ENCODE data around the gene PERCC1.
"Not testable (repeated sequence)": the region's sequence is repeated elsewhere in the genome, so short reads cannot be mapped to it uniquely, and the experiment has no call there.

Gene PERCC1

DNA sequence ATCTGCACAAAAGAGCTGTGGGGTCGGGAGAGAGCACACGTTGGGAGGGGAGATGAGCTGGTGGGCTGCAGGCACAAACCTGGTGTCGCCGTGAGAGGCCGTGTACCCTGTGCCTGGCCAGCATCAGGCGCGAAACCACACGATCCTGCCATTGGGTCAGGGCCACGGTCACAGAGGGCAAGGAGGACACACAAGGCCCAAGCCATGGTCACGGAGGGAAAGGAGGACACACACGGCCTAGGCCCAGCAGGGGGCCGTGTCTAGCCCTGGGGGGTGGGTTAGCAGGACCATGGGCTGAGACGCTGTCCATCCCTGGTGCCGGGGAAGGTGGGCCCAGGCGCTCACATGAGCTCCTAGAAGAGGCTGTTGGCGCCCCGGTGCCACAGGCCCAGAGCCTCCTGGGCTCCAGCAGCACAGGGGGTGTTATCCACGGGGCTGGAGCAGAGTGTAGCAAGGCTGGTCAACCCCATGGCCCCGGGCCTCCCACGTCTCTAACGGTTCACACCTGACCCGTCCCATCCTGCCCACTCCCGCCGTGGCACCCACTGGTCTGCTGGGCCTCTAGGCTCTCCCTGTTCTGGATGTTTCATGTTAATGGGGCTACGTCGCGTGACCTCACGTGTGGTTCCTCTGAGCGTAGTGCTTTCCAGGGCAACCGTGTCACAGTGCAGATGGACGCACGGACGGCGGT is 21.0 kb downstream of the PERCC1 start:
- FAIRE-seq = no peak

DNA sequence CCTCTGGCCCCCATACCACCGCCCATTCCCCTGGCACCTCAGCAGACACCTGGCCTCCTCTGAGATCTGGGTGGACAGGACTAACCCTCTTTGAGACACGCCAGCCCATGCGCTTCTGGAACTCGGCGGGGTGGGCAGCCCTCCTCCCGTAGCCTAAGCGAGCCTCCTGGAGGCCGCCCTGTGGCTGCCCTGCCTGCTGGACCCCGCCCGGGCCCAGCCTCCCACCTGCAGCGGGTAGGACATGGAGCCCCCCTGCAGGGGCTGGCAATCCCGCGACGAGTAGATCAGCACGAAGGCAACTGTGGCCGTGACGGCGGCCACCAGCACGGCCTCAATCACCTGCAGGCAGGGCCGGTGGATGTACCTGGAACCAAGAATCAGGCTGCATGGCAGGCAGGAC is 21.7 kb downstream of the PERCC1 start:
- FAIRE-seq = no peak

DNA sequence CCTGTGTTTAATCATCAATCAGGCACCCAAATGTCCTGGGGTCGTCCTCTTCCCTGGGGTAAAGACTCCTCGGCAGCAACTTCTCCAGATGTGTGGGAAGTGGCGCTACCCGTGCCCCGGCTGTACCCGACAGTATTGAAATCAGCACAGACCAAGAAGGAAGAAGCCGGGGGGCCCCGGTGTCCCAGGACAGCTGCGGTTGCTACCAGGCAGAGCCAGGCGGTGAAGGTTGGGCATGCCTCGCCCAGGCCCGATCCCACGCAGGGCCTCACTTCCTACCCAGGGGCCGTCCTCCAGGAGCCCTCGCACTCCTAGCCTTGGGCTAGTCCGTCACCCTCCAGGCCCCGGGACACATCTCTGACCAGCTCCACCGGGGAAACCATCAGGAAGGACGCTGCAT is 22.4 kb downstream of the PERCC1 start:
- no peak for FAIRE-seq

DNA sequence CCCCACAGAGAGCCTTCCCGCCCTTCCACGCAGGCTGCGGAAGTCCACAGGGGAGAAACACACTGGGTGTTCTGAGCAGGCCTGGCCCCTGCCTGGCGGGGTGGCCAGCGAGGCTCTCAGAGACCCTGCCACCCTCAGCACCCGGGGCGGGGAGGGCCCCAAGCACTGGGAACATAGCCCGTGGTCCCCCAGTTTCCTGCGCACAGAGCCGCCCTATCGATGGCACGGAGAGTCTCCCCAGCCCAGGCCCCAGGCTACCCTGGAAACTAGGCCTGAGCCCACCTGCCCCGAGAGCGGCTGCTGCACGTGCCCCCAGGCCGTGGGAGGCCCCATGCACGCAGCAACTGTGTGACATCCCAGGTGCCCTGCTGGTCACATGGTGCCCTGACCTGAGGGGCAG is 23.7 kb downstream of the PERCC1 start:
- no peak for FAIRE-seq

DNA sequence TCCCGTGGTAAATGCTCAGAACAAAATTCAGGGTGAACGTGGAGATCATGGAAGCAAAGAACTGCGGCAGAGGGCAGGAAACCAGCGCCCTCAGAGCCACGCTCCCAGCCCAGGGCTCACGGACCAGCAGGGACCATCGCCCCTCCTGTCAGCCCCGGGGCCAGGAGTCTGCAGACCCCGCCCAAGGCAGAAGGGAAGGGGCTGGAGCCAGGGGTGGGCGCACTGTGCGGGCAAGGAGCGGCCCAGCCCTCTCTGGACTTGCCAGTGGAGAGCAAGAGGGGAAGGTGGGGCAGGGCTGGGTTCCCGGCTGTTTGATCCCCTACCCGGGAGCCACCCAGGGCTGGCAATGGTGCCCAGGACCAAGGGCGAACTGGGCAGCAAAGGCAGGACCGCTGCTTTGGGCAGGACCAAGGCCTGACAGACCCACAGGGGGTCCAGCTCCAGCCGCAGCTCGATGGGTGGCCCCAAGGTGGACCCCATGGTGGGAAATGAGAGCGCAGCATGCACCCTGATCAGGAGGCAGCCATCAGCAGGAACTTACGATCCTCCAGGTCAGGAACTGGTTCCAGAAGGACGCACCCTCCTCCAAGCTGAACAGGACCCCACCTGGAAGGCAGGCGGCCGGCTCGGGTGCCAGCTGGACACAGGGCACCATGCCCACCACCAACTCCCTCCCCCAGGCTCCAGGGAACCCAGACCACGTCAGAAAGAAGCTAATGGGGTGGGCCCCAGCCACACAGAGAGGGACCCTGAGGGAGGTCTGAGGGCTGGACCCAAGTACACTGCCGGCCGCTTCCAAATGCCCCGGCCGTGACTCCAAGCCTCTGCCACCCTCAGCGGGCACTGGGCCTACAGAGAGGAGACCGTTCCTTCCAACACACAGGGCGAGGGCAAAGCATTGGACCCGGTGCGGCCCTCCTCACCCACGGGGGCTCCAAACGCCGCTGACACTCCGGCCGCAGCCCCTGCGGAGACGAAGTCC is 24.6 kb downstream of the PERCC1 start:
- no peak for FAIRE-seq

DNA sequence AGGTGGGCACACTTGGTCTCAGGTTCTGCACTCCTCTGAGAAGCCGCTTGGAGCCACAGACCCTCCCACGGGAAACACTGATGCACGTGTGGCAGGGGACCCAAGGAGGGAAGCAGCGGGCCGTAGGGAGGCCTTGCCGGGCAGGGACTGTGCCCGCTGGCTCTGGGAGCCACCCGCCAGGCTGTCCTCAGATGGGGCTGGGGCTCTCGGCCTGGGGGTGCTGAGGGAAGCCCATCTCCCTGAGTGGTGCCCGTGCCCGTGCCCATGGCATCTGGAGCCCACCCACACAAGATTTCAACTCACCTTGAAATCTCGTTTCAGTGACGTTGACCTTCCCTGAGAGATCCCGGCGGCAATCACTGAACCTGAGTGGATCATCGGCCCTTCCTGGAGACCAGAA is 26.1 kb downstream of the PERCC1 start:
- FAIRE-seq = no peak

DNA sequence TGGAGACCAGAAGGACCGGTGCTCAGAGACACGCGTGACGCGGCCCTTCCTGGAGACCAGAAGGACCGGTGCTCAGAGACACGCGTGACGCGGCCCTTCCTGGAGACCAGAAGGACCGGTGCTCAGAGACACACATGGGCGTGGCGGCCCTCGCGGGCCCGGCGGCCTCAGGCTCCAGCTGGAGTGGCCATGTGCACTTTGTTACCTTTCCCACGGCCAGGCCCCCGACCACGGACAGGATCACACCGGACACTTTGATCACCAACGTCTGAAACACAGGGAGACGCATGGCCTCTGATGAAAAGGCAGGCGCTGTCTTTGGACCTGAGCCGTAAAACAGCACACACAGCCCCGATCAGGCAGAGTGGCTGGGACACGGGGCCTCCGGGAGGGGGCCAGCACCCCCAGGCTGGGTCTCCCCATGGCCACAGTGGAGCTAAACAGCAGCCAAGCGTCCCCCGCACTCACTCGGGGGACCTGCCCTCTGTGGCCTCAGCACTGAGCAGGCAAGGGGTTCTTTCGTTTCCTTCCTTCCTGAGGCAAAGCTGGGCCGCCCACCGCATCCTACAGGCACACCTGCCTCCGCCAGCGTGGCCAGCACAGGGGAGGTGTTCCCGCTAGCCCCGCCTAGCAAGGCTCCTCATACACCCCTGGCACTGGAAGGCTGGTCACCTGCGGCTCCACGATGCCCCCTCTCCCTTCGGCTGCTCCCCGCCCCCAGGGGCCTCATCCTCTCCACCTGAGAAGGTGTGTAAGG is 26.8 kb downstream of the PERCC1 start:
- no peak for FAIRE-seq

DNA sequence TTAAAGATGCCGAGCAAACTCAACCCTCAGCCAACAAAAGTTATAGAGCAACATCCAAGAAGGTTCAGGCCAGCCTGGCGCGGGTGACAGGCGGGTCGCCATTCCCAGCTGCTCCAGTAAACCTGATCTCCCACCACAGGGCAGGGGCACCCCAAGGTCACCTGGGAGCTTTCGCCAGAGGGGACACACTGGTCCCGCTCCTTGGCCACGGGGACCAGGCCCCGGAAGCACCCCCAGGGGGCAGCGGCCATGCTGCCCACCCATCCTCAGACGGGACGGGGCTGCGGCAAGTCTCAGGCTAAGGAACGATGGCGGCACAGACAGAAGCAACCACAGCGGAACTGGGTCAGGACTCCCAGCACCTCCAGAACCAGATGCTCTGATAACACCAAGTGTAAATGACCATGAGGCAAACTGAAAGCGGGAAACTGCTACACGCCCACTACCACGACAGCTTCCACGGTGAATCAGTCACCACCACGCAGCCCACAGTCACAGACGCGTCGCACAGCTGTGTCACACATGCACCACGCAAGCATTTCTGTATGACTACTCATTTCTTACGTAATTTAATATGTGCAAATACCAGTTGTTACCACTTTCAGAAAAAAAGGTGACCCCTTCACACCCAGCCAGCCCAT is 27.6 kb downstream of the PERCC1 start:
- no peak for FAIRE-seq

DNA sequence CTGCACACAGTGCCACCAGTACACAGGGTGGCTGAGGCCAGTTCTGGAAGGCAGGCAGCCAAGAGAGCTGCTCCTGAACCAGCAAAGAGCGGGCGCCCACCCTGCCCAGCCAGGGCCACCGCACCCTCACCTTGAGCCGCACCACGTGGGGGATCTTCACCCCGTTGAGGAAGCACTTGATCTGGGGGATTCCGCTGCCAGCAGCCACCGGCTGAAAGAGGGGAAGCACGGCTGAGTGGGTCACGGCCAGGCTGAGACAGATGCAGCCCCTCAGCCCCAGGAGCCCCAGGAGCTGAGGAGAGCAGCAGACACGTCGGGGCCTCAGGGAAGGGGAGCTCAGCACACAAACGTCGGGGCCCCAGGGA is 28.1 kb downstream of the PERCC1 start:
- FAIRE-seq = no peak

DNA sequence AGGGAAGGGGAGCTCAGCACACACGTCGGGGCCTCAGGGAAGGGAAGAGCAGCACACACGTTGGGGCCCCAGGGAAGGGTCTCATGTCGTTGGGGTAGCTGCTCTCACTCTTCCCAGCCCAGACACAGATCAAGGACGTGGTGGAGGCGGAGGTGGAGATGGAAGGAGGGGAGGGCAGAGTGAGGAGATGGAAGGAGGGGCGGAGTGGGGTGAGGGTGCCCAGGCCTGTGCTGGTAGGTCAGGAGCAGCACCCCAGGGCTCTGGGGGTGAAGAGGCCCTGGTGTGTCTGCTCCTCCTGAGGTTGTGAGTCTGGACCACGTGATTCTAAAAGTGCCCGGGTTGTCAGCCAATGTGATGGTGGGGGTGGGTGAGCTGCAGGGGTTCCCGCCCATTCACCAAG is 29.1 kb downstream of the PERCC1 start:
- no peak for FAIRE-seq

DNA sequence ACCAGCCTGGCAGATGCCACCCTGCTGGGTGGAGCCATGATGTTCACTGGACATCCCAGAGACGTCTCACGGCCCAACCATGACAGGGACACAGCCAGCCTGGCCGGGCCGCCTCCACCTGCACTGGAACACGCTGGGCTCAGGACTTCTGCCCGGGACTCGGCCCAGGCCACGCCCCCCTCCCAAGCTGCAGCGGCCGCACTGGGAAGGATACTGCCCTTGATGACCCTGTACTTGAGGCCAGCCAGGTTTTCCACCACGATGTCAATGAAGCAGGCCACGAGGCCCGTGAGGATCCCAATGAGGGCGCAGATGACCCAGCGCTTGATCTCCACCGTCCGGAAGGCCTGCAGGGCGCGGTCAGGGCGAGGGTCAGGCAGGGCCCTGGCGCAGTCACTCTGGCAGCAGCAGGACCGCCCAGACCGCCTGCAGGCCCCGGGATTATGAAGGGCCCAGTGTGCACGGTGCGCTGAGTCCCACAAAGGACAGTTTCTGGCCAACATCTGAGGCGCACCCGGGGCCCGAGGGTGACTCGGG is 29.8 kb downstream of the PERCC1 start:
- no peak for FAIRE-seq

DNA sequence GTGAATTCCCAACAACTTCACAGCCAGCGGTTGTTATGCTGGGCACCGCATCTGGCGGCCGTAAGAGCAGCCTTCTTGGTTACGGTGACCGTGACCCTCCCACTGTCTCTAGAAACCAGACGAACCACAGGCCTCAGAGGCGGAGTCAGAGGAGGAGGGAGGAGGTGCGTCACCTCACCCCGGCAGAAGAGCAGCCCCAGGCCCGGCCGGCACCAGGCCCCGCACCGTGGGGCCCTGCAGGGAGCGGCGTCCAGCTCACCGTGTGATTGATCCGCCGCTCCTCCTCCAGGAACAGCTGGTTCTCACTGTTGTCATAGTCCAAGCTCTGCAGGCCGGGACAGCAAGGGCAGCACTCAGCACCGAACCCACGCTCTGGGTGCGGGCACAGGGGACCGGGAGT is 30.3 kb downstream of the PERCC1 start:
- no peak for FAIRE-seq

DNA sequence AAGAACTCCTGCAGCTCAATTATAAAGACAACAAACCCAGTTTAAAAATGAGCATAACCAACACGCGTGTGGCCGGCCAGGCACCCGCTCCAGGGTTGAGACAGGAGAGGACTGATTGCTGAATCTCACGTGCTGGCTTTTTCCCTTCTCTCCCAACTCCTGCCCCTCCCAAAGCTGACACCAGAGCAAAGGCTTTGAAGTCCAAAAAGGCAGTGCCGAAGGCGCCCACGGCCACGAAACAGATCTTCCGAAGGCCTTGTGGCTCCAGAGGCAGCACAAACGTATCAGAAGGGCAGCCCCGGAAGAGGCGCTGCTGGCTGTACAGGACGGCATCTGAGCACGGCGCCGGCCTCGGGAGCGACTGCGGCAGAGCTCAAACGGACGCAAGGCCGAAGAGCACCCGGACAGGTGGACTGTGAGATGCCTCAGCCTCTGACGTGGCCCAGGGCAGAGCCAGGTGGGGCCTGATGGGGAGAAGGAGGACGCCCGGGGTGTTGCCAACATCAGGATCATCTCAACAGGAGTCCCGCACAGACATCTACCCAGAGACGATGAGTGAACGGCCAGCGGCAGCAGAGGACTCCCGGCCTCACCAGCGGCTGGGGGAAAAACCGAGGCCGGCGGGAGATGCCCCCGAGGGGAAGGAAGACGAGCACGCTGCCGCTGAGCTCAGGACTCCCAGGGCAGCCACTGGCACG is 33.5 kb downstream of the PERCC1 start:
- FAIRE-seq = no peak

DNA sequence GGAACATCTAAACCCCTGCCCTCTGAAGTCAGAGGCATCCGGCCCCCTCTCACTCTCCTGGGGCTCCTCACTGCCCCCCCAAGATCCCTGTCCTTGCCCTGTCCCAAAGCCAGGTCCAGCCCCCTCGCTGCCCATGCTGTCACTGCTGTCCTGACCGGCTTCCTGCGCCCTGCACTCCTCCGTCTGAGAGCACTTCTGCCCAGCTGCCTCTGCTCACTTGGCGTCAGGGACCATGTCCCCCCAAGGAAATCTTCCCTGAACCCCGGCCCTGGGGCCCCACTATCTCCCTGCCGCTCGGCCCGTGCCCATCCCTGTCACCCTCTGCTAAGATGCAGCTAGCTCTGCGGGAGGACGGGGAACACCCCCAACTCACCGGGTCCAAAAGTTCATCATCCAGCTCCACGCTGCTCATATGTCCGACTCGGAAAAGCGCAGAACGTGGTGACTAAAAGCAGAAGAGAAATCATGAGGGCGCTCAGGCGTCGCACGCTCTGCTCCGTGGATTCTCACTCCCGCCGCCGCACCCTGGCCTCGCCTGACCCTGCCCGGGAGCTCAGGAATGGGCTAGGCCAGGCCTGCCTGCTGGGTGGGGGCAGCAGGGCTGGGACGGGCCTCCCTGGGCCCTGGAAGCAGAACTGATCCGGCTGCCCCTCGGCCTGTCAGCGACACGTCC is 34.2 kb downstream of the PERCC1 start:
- FAIRE-seq = no peak

DNA sequence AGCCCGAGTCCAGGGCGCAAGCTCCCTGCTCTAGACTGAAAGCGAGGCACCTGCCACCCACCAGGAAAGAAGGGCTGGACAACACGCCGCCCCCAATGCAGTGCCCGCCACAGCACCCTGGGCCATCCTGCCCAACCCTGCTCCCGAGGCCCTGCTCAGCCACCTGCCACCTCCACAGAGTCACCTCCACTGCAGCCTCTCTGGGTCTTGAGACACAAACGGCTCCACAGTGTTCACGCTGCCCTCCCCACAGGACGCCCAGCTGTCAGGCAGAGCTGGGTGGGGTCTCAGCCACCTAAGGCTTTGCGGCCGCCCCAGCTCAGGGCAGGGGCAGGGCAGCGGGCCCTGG is 34.7 kb downstream of the PERCC1 start:
- no peak for FAIRE-seq

DNA sequence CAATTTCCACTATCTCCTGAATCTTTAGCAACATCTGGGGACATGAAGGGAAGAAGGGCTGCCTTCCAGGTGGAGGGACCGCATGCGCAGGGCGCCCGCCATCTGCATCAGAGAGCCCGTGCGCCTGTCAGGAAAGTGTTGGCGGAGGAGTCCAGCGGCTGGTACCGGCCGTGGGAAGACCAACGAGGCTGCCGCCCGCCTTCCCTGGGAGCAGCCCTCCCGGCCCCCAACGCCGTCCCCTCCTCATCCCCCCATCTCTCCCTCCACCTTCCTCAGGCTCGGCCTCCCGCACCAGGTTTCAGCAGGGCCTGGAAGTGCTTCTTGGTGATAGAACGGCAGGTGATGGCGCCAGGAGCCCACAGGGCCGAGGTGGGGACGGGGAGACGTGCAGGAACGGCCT is 35.2 kb downstream of the PERCC1 start:
- FAIRE-seq = no peak

DNA sequence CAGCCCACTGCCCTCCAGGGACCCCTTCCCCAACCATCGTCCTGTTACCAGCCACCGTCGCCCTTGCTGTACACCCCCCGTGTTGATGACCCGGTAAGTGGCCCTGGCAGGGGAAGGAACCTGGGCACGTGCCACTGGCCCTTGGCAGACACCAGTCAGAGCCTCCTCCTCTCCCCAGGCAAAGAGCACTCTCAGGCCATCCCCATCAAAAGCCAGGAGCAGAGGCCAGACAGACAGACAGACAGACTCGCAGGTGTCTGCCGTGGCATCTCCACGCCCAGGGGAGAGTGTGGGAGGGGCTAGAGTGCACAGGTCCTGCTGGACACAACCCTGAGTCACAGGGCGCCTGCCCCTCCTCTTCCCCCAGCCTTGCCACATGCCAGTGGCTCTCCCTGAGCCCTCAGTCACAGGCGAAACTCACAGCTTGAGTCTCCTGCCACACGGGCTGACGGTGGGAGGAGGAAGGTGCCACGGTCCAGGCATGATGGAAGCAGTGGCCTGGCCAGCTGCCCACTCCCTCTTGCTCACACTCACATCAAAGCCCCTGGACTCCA is 36.2 kb downstream of the PERCC1 start:
- FAIRE-seq = no peak

DNA sequence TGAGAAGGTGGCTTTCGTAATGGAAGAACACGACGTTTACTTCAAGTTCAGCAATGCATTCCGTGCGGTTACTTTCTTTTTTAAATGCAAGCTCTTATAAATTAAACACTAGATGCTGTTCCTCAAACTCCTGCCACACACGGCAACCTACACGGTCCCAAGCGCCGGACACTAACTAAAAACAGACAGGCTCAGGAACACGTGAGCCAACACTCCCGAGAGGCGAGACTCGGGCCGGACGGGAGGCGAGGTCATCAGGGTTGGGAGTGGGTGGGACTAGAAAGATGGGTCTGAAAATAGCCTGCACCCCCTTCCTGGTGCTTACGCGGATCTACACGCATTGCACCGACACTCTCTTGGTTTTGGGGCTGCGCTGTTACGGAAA is 37.5 kb downstream of the PERCC1 start:
- no peak for FAIRE-seq

DNA sequence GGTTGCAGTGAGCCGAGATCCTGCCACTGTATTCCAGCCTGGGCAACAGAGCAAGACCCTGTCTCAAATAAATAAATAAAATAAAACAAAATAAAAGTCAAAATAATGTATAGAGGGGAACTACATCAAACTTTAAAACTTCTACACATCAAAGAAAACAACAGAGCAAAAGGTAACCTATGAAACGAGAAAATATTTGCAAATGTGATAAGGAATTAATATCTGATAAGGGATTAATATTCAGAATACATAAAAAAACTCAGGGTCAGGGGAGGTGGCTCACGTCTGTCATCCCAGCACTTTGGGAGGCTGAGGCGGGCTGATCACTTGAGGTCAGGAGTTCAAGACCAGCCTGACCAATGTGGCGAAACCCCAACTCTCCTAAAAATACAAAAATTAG is 38.3 kb downstream of the PERCC1 start:
- FAIRE-seq = not testable (repeated sequence)

DNA sequence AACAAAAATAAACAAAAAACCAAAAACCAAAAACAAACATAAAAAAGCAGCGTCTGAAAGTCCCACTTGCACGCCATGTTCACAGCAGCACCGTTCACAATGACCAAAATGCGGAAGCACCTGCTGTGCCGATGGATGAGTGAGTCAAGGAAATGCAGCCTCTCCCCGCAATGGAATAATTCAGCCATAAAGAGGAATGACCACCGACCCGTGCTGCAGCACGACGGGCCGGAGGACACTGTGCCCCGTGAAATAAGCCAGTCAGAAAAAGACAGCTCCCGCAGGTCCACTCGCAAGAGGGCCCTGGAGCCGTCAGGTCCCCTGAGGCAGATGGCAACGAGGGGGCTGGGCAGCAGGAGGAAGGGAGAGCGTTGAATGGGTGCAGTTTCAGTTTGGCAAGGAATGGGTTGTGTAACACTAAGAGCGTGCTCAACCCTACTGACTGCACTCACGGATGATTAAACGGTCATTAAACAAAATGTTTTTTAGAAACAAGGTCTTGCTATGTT is 38.9 kb downstream of the PERCC1 start:
- FAIRE-seq = no peak
